Measurements from ENCODE around the gene UPK3BL1.
"Not testable (repeated sequence)": the region's sequence is repeated elsewhere in the genome, so short reads cannot be mapped to it uniquely, and the experiment has no call there.

DNA sequence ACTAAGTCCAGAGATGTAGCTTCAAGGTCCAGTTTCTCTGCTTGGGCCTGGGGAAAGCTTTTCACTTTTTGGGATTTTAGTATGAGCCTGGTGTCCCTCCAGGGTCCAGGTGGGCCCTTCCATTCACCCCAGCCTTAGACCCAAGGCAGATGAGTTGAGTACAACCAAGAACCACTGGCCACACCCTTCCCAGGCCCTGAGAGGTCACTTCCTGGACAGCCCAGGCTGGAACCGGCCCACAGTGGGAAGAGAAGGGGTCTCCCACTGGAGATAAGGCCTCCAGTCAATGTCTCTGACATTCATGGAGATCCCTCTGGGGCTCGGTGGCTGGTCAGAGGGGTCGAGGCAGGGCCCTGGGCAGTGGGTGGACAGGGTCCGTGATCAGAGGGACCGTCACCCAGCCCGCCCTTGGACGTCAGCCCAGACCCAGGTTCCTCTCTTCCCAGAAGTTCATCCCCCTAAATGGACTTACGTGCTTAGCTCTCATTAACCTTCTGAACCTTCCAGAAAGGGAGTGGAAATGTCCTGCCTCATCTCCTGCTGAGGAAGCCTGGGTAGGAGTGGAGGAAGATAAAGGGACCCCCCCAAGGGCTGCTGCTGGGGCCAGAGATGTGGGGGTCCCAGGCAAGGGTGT lies 15.2 kb downstream of the UPK3BL1 start:
- TF ChIP-seq POLR2A (IDR thresholded peaks at IDR 0.05), result not testable (repeated sequence)
- TF ChIP-seq, protein P1, sequence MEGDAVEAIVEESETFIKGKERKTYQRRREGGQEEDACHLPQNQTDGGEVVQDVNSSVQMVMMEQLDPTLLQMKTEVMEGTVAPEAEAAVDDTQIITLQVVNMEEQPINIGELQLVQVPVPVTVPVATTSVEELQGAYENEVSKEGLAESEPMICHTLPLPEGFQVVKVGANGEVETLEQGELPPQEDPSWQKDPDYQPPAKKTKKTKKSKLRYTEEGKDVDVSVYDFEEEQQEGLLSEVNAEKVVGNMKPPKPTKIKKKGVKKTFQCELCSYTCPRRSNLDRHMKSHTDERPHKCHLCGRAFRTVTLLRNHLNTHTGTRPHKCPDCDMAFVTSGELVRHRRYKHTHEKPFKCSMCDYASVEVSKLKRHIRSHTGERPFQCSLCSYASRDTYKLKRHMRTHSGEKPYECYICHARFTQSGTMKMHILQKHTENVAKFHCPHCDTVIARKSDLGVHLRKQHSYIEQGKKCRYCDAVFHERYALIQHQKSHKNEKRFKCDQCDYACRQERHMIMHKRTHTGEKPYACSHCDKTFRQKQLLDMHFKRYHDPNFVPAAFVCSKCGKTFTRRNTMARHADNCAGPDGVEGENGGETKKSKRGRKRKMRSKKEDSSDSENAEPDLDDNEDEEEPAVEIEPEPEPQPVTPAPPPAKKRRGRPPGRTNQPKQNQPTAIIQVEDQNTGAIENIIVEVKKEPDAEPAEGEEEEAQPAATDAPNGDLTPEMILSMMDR (IDR thresholded peaks at IDR 0.05), result not testable (repeated sequence)

Data from lower leg skin (tissue), 3 donors.